ENCODE data around the gene MAP4K4. TPM values are rescaled to one million over a fixed set of nuclear protein-coding genes. Genes with fewer than 3 reads are reported as not detected.
A peak's percentile ranks its signal among the peaks of the same experiment; 100 is the strongest.

The MAP4K4 gene
- polyA plus RNA-seq, 3 donors, result 5.3 to 66.9 (median 8.7) TPM

DNA sequence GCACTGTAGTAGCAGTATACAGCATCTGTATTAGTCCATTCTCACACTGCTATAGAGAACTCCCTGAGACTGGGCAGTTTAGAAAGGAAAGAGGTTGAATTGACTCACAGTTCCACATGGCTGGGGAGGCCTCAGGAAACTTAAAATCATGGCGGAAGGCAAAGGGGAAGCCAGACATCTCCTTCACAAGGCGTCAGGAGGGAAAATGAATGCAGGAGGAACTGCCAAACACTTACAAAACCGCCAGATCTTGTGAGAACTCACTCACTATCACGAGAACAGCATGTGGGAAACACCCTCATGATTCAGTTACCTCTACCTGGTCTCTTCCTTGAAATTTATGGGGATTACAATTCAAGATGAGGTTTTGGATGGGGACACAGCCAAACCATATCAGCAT is 25.4 kb downstream of the MAP4K4 start:
- Histone ChIP-seq H2AFZ (ENCODE audit: insufficient read depth, low read depth, low read length, poor library complexity, severe bottlenecking) (no peak overlapping the region), H3K36me3 (replicated peaks in 1 of 2; ENCODE audit: control insufficient read depth in 1 of 2, insufficient read depth in 2 of 2, low read length in 2 of 2) (no peaks in the 10 kb centered on the region), H3K4me2 (replicated peaks; ENCODE audit: extremely low read depth, low read length, poor library complexity, severe bottlenecking) (peak overlapping the region; percentile 34), H3K4me1 (ENCODE audit: control insufficient read depth in 1 of 2, insufficient read depth in 2 of 2, low read length in 2 of 2) (peaks cover 61 to 75% of the 10 kb centered on the region in 2 donors), H3K9ac (ENCODE audit: insufficient read depth, low read length, poor library complexity, severe bottlenecking) (no peak overlapping the region), H3K9me3 (replicated peaks in 1 of 2; ENCODE audit: control insufficient read depth in 1 of 2, insufficient read depth in 1 of 2, low read length in 2 of 2) (no peaks in the 10 kb centered on the region), H4K20me1 (ENCODE audit: insufficient read depth, low read length) (peaks cover 57% of the 10 kb centered on the region), H3K4me3 (replicated peaks in 1 of 3; ENCODE audit: low read depth in 2 of 3, low read length in 3 of 3) (peak overlapping the region in 1 of 3 experiments; percentile 36), H3K27me3 (ENCODE audit: control insufficient read depth in 2 of 2, insufficient read depth in 2 of 2, low read length in 2 of 2) (no peaks in the 10 kb centered on the region), H3K27ac (ENCODE audit: low read depth in 1 of 2, low read length in 2 of 2) (peak overlapping the region; percentile 76 to 88), H3K79me2 (ENCODE audit: insufficient read depth, low read length) (peaks cover 98% of the 10 kb centered on the region)
- DNase-seq, result peak; percentile 85 to 95 (median 88)
- H3K4me3 Mint-ChIP-seq, result peak overlapping the region in 1 of 2 donors; percentile 30
- peaks cover 0 to 3% (median 0%) of the 10 kb centered on the region in 3 donors for H3K27me3 Mint-ChIP-seq (ENCODE audit: low read depth in 3 of 3)
- H3K36me3 Mint-ChIP-seq, result peaks cover 13 to 21% of the 10 kb centered on the region in 2 donors
- TF ChIP-seq, protein P1, sequence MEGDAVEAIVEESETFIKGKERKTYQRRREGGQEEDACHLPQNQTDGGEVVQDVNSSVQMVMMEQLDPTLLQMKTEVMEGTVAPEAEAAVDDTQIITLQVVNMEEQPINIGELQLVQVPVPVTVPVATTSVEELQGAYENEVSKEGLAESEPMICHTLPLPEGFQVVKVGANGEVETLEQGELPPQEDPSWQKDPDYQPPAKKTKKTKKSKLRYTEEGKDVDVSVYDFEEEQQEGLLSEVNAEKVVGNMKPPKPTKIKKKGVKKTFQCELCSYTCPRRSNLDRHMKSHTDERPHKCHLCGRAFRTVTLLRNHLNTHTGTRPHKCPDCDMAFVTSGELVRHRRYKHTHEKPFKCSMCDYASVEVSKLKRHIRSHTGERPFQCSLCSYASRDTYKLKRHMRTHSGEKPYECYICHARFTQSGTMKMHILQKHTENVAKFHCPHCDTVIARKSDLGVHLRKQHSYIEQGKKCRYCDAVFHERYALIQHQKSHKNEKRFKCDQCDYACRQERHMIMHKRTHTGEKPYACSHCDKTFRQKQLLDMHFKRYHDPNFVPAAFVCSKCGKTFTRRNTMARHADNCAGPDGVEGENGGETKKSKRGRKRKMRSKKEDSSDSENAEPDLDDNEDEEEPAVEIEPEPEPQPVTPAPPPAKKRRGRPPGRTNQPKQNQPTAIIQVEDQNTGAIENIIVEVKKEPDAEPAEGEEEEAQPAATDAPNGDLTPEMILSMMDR (IDR thresholded peaks at IDR 0.05), result no peak
- 0% methylated on average over 1 of the region's 4 CpGs for WGBS (ENCODE audit: insufficient coverage)
- H3K4me1 Mint-ChIP-seq, result peaks cover 88% of the 10 kb centered on the region
- H3K27ac Mint-ChIP-seq, result peak overlapping the region; percentile 85 to 95 (median 88)
- intact Hi-C loops (cut with micrococcal nuclease), result no loop called here
- peaks cover 0 to 2% (median 0%) of the 10 kb centered on the region in 7 donors for H3K9me3 Mint-ChIP-seq

DNA sequence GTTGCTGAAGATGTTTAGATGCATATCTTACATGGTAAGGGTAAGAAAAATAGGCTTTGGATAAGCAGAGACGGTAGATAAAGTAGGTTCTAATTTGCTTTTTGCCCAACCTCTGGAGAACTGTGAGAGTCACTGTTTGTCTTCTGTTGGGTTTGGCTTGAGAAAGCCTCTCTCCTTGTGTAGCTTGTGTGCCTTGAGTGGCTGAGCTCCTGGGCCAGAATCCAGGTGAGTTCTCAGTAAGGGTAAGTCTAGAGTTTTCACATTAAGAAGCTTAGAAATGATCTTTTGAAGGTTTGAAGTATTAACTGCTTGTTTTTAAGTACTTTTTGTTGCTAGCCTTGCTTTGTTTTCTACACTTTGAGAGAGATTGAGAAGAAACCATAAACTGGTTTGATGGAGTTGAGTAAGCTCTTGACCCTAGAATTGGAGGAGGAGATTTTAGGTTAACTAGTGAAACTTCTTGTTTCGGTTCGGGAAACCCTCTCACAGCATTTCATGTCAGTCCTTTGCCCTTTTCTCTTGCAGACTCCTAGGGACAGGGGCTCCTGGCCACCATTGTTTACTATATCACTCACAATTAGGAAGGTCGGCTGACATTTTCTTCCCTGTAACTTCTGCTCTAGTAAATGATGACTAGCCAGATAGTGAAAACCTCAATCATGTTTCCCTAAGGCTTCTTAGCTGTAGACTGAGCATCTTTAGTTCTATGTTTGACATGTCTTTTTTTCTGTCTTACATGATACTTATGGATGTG is 26.0 kb downstream of the MAP4K4 start:
- Histone ChIP-seq H3K27me3 (ENCODE audit: control insufficient read depth in 2 of 2, insufficient read depth in 2 of 2, low read length in 2 of 2) (no peaks in the 10 kb centered on the region), H4K20me1 (ENCODE audit: insufficient read depth, low read length) (peaks cover 63% of the 10 kb centered on the region), H3K4me2 (replicated peaks; ENCODE audit: extremely low read depth, low read length, poor library complexity, severe bottlenecking) (peak overlapping the region; percentile 34), H3K79me2 (ENCODE audit: insufficient read depth, low read length) (peaks cover 98% of the 10 kb centered on the region), H3K27ac (ENCODE audit: low read depth in 1 of 2, low read length in 2 of 2) (peak overlapping the region; percentile 76 to 88), H3K4me3 (replicated peaks in 1 of 3; ENCODE audit: low read depth in 2 of 3, low read length in 3 of 3) (peak overlapping the region in 1 of 3 experiments; percentile 36), H3K9me3 (replicated peaks in 1 of 2; ENCODE audit: control insufficient read depth in 1 of 2, insufficient read depth in 1 of 2, low read length in 2 of 2) (no peaks in the 10 kb centered on the region), H3K9ac (ENCODE audit: insufficient read depth, low read length, poor library complexity, severe bottlenecking) (peak overlapping the region; percentile 22), H3K36me3 (replicated peaks in 1 of 2; ENCODE audit: control insufficient read depth in 1 of 2, insufficient read depth in 2 of 2, low read length in 2 of 2) (no peaks in the 10 kb centered on the region), H2AFZ (ENCODE audit: insufficient read depth, low read depth, low read length, poor library complexity, severe bottlenecking) (no peak overlapping the region), H3K4me1 (ENCODE audit: control insufficient read depth in 1 of 2, insufficient read depth in 2 of 2, low read length in 2 of 2) (peaks cover 61 to 78% of the 10 kb centered on the region in 2 donors)
- intact Hi-C loops (cut with micrococcal nuclease), result no loop called here
- peak overlapping the region; percentile 85 to 95 (median 88) for H3K27ac Mint-ChIP-seq
- peaks cover 13 to 21% of the 10 kb centered on the region in 2 donors for H3K36me3 Mint-ChIP-seq
- TF ChIP-seq, protein P1 (IDR thresholded peaks at IDR 0.05), result no peak
- no peak for DNase-seq
- peaks cover 0 to 2% (median 0%) of the 10 kb centered on the region in 7 donors for H3K9me3 Mint-ChIP-seq
- no CpG with 5 or more reads among the region's 4 CpGs for WGBS (ENCODE audit: insufficient coverage)
- no peak overlapping the region for H3K4me3 Mint-ChIP-seq
- peaks cover 90% of the 10 kb centered on the region for H3K4me1 Mint-ChIP-seq
- peaks cover 0 to 3% (median 0%) of the 10 kb centered on the region in 3 donors for H3K27me3 Mint-ChIP-seq (ENCODE audit: low read depth in 3 of 3)
